K562 (cell line): ENCODE data around the gene DYNC2LI1. TPM values are rescaled to one million over a fixed set of nuclear protein-coding genes. Genes with fewer than 3 reads are reported as not detected.

ENCODE experiments used
- ATAC-seq: fragments of 200-7000 bp; cut with Tn5 transposase; 3 replicates; pipeline ENCODE4 v1.9.1; 2020; ENCODE audit warnings: moderate library complexity
- BruUV-seq: library from RNA; stranded (reverse); fragments of 400-500 nt; replicated peaks from 2 replicates; lab custom pipeline; 2021; lab: Mats Ljungman, UMichigan
- CTCF ChIA-PET: fragments of 300-600 bp; formaldehyde crosslinking; extraction: SDS; loops from one replicate; lab custom pipeline; 2021; ENCODE audit warnings: low intra/inter-chr PET ratio; lab: Yijun Ruan, JAX
- POLR2A ChIA-PET: fragments of 300-600, 350-650 bp; sonication (Branson Sonifier 250); formaldehyde crosslinking; extraction: SDS; loops from one replicate; lab custom pipeline; 2021; ENCODE audit warnings: antibody characterized with exemption, inconsistent platforms; lab: Yijun Ruan, JAX
- DNase-seq, 4 experiments: peaks; one replicate each; pipeline versions ENCODE4 v3.0.0 to v3.0.0-alpha.2; 2011 to 2018; ENCODE audit warnings: low spot score in 3 of 4, mixed read lengths in 3 of 4; ENCODE audit errors: extremely low read depth in 1 of 4
- FAIRE-seq: peaks from 2 replicates; lab custom pipeline; 2011; peaks lifted over from hg19 to GRCh38; lab: Jason Lieb, UNC
- H2AFZ ChIP-seq: 2 replicates; pipeline ENCODE4 v1.6.0; 2011; ENCODE audit warnings: low read depth, low read length, control low read depth, inconsistent platforms
- H3K27ac ChIP-seq: fragments of 200-600 bp; 3 replicates; pipeline ENCODE4 v1.8.0; 2011; ENCODE audit warnings: low read depth, mild to moderate bottlenecking, control low read depth, inconsistent platforms, low read length, moderate library complexity, mixed read lengths; ENCODE audit errors: extremely low read depth
- H3K27me3 ChIP-seq, 2 experiments: fragments of 300-600 bp in 1 of 2; 2 replicates in 1 of 2; 3 replicates in 1 of 2; pipeline versions ENCODE4 v1.6.0 to v1.8.0; 2011; ENCODE audit warnings: inconsistent platforms in 2 of 2, low read length in 2 of 2, mild to moderate bottlenecking in 1 of 2, mixed read lengths in 1 of 2, moderate library complexity in 1 of 2; ENCODE audit not compliant: control insufficient read depth in 2 of 2, insufficient read depth in 2 of 2
- H3K36me3 ChIP-seq: fragments of 300-600 bp; 3 replicates; pipeline ENCODE4 v1.8.0; 2011; ENCODE audit warnings: mild to moderate bottlenecking, low read length, inconsistent platforms; ENCODE audit not compliant: control insufficient read depth, insufficient read depth
- H3K4me1 ChIP-seq, 2 experiments: fragments of 200-600 bp in 1 of 2; replicated peaks in 1 of 2; 2 replicates in 1 of 2; 3 replicates in 1 of 2; pipeline versions ENCODE4 v1.5.1 to v1.8.0; 2011; ENCODE audit warnings: inconsistent platforms in 2 of 2, low read length in 2 of 2, mild to moderate bottlenecking in 1 of 2, mixed read lengths in 1 of 2, moderate library complexity in 1 of 2; ENCODE audit not compliant: control insufficient read depth in 2 of 2, insufficient read depth in 2 of 2
- H3K4me2 ChIP-seq: 2 replicates; pipeline ENCODE4 v1.6.1; 2011; ENCODE audit warnings: low read length, control low read depth, inconsistent platforms, mixed read lengths; ENCODE audit not compliant: insufficient read depth
- H3K4me3 ChIP-seq: fragments of 200-600 bp; sonication (generic), shearing (Covaris generic); 2 replicates; pipeline ENCODE4 v1.5.1; 2016; ENCODE audit warnings: control low read depth, inconsistent platforms
- H3K79me2 ChIP-seq: fragments of 200-600 bp; 3 replicates; pipeline ENCODE4 v1.8.0; 2011; ENCODE audit warnings: low read length, inconsistent platforms; ENCODE audit not compliant: control insufficient read depth, insufficient read depth
- H3K9ac ChIP-seq, 2 experiments: 2 replicates each; pipeline versions ENCODE4 v1.6.0 to v1.6.1; 2011; ENCODE audit warnings: low read depth in 2 of 2, low read length in 2 of 2, control low read depth in 1 of 2, inconsistent platforms in 1 of 2, mild to moderate bottlenecking in 1 of 2, mixed read lengths in 1 of 2; ENCODE audit not compliant: insufficient read depth in 1 of 2
- H3K9me1 ChIP-seq: one replicate; pipeline ENCODE4 v1.6.0; 2011; ENCODE audit warnings: inconsistent platforms, mild to moderate bottlenecking, low read length, moderate library complexity; ENCODE audit not compliant: control insufficient read depth, insufficient read depth
- H3K9me3 ChIP-seq: replicated peaks from 2 replicates; pipeline ENCODE4 v1.5.1; 2011; ENCODE audit warnings: low read depth, low read length, inconsistent platforms; ENCODE audit not compliant: control insufficient read depth, insufficient read depth
- H4K20me1 ChIP-seq: replicated peaks from 2 replicates; pipeline ENCODE4 v1.6.1; 2011; ENCODE audit warnings: low read length, inconsistent platforms, mixed read lengths; ENCODE audit not compliant: control insufficient read depth, insufficient read depth
- EWSR1 ChIP-seq: fragments of 450-650 bp; IDR thresholded peaks from 2 replicates; pipeline ENCODE4 v1.6.1; 2018; ENCODE audit warnings: borderline replicate concordance, mild to moderate bottlenecking, low read depth, moderate library complexity; ENCODE audit not compliant: partially characterized antibody
- HNRNPK ChIP-seq: fragments of 200-400 bp; formaldehyde crosslinking; IDR thresholded peaks from one replicate; pipeline ENCODE4 v1.6.1; 2018; ENCODE audit warnings: mild to moderate bottlenecking, low read depth, low read length; ENCODE audit not compliant: poor library complexity, severe bottlenecking
- LARP7 ChIP-seq: fragments of 450-650 bp; IDR thresholded peaks from 2 replicates; pipeline ENCODE4 v1.6.1; 2016
- MXD1 ChIP-seq: fragments of 250-450 bp; sonication (Bioruptor Pico); IDR thresholded peaks from 2 replicates; pipeline ENCODE4 v1.8.0; 2021; ENCODE audit warnings: borderline replicate concordance, mild to moderate bottlenecking, moderate library complexity; ENCODE audit not compliant: poor library complexity, severe bottlenecking
- RBFOX2 ChIP-seq: fragments of 200-400 bp; formaldehyde crosslinking; IDR thresholded peaks from 2 replicates; pipeline ENCODE4 v1.6.1; 2017; ENCODE audit warnings: low read depth, mild to moderate bottlenecking, low read length, moderate library complexity
- STAT5A ChIP-seq: IDR thresholded peaks from 2 replicates; pipeline ENCODE4 v1.6.1; 2012; ENCODE audit warnings: low read length, inconsistent platforms, borderline replicate concordance
- ZBTB12 ChIP-seq: fragments of 250-450 bp; sonication (Bioruptor Pico); IDR thresholded peaks from 2 replicates; pipeline ENCODE4 v1.4.0; 2020
- ZC3H8 ChIP-seq: fragments of 450-650 bp; IDR thresholded peaks from 2 replicates; pipeline ENCODE4 v1.6.1; 2017
- ZNF717 ChIP-seq: fragments of 250-450 bp; sonication (Bioruptor Pico); IDR thresholded peaks from 2 replicates; pipeline ENCODE4 v1.5.0; 2021
- WGBS: fragments of 100-300 bp; shearing (Covaris generic); methylation state at CpG from one replicate; pipeline ENCODE4 v1.1.6; 2016; ENCODE audit warnings: low coverage, mixed read lengths; ENCODE audit not compliant: insufficient coverage; ENCODE audit errors: missing lambda C conversion rate; 5-methylcytosine and 5-hydroxymethylcytosine counted together
- in situ Hi-C: fragments of 300-500 bp; cut with MboI; formaldehyde crosslinking; loops from 4 replicates; pipeline ENCODE4 v1.15.0; 2018; ENCODE audit warnings: inconsistent platforms, mixed read lengths
- intact Hi-C: fragments of 100-400 bp; cut with micrococcal nuclease; formaldehyde crosslinking; loops from 2 replicates; pipeline ENCODE4 v1.14.2; 2022
- polyA plus RNA-seq, 8 experiments: library from polyadenylated mRNA; depleted of rRNA in 4 of 8; stranded (reverse) in 5 of 8; unstranded in 3 of 8; fragments of >200 nt; fragmentation: Nextera tagmentation in 2 of 8; fragmentation: Illumina TruSeq in 1 of 8; extraction: Ambion mirVana in 2 of 8; extraction: Trizol in 1 of 8; gene quantifications; 2 replicates each; pipeline versions ENCODE4 v1.2.1 to v1.2.3, GENCODE V29; 2011 to 2014; ENCODE audit warnings: inconsistent platforms in 1 of 8, missing spikeins in 1 of 8
- total RNA-seq, 7 experiments: library from RNA; depleted of rRNA in 6 of 7; stranded (reverse); fragments of >200 nt in 6 of 7; fragmentation: Illumina TruSeq in 2 of 7; extraction: Trizol in 2 of 7; gene quantifications; 2 replicates each; pipeline versions ENCODE4 v1.2.1 to v1.2.3, GENCODE V29; 2011 to 2021; ENCODE audit warnings: low replicate concordance in 1 of 7
- TF ChIP-seq, protein P1 (sequence below), 2 experiments: fragments of 450-650 bp in 1 of 2; sonication (generic) in 1 of 2; formaldehyde crosslinking in 1 of 2; IDR thresholded peaks; 2 replicates each; pipeline versions ENCODE4 v1.7.1 to v1.9.0; 2016 to 2022; ENCODE audit warnings: inconsistent platforms in 1 of 2, mild to moderate bottlenecking in 1 of 2, missing genetic modification reagents in 1 of 2
- TF ChIP-seq, protein P2 (sequence below): sonication (generic); formaldehyde crosslinking; IDR thresholded peaks from 2 replicates; pipeline ENCODE4 v1.8.1; 2023; ENCODE audit warnings: mild to moderate bottlenecking, missing genetic modification reagents

The DYNC2LI1 gene
- total and polyA plus RNA-seq, 9 of the 15 experiments (the other 6 are each of a cell fraction or from before 2014, with no cell fraction given), result 12.5 to 42.2 (median 25.8) TPM

DNA sequence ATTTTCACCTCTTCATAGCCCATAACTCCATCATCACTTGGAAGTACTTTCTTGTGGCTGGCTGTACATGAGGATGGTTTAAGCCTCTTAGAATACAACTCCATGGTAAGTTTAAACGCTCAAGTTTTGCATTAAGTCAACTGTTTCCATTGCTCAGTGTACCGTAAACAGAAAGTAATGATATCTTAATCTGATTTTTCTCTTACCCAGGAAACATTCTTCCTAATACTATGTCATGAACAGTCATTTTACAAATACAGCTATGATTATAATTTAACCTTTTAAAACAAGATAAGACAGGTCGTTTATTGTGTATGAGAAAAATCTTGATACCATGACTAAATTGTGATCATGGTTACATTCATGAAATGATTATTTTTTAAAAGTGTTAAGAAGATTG lies 11.6 kb upstream of the DYNC2LI1 start:
- in situ Hi-C loops (no loop called here), intact Hi-C loops (no loop called here)
- Histone ChIP-seq H3K9me1 (no peaks in the 10 kb centered on the region), H3K4me2 (no peak overlapping the region), H3K79me2 (no peaks in the 10 kb centered on the region), H3K4me3 (no peak overlapping the region), H3K36me3 (no peaks in the 10 kb centered on the region), H4K20me1 (no peaks in the 10 kb centered on the region), H2AFZ (no peak overlapping the region), H3K9ac (no peak overlapping the region), H3K9me3 (no peaks in the 10 kb centered on the region), H3K27ac (no peak overlapping the region), H3K4me1 (no peaks in the 10 kb centered on the region), H3K27me3 (no peaks in the 10 kb centered on the region)
- WGBS, result 44% methylated on average over 3 of the region's 3 CpGs
- ATAC-seq (no peak), DNase-seq (no peak), FAIRE-seq (no peak)
- POLR2A ChIA-PET, result no interaction called here
- BruUV-seq, result no TSS peak
- CTCF ChIA-PET, result no interaction called here
- TF ChIP-seq LARP7, result no peak
- no peak for TF ChIP-seq MXD1 (CRISPR knock-in tag)
- TF ChIP-seq RBFOX2, result no peak
- TF ChIP-seq ZC3H8, result no peak
- no peak for TF ChIP-seq EWSR1
- TF ChIP-seq HNRNPK, result no peak
- TF ChIP-seq, protein P1, sequence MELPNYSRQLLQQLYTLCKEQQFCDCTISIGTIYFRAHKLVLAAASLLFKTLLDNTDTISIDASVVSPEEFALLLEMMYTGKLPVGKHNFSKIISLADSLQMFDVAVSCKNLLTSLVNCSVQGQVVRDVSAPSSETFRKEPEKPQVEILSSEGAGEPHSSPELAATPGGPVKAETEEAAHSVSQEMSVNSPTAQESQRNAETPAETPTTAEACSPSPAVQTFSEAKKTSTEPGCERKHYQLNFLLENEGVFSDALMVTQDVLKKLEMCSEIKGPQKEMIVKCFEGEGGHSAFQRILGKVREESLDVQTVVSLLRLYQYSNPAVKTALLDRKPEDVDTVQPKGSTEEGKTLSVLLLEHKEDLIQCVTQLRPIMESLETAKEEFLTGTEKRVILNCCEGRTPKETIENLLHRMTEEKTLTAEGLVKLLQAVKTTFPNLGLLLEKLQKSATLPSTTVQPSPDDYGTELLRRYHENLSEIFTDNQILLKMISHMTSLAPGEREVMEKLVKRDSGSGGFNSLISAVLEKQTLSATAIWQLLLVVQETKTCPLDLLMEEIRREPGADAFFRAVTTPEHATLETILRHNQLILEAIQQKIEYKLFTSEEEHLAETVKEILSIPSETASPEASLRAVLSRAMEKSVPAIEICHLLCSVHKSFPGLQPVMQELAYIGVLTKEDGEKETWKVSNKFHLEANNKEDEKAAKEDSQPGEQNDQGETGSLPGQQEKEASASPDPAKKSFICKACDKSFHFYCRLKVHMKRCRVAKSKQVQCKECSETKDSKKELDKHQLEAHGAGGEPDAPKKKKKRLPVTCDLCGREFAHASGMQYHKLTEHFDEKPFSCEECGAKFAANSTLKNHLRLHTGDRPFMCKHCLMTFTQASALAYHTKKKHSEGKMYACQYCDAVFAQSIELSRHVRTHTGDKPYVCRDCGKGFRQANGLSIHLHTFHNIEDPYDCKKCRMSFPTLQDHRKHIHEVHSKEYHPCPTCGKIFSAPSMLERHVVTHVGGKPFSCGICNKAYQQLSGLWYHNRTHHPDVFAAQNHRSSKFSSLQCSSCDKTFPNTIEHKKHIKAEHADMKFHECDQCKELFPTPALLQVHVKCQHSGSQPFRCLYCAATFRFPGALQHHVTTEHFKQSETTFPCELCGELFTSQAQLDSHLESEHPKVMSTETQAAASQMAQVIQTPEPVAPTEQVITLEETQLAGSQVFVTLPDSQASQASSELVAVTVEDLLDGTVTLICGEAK (IDR thresholded peaks at IDR 0.05), result no peak
- TF ChIP-seq, protein P1 (CRISPR knock-in tag; IDR thresholded peaks at IDR 0.05), result no peak
- no peak for TF ChIP-seq ZNF717 (CRISPR knock-in tag)
- TF ChIP-seq, protein P2, sequence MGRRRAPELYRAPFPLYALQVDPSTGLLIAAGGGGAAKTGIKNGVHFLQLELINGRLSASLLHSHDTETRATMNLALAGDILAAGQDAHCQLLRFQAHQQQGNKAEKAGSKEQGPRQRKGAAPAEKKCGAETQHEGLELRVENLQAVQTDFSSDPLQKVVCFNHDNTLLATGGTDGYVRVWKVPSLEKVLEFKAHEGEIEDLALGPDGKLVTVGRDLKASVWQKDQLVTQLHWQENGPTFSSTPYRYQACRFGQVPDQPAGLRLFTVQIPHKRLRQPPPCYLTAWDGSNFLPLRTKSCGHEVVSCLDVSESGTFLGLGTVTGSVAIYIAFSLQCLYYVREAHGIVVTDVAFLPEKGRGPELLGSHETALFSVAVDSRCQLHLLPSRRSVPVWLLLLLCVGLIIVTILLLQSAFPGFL, result no peak
- no peak for TF ChIP-seq STAT5A
- TF ChIP-seq ZBTB12 (CRISPR knock-in tag), result no peak
